ENCODE results near the gene ANO3. TPM values are rescaled to one million over a fixed set of nuclear protein-coding genes. Genes with fewer than 3 reads are reported as not detected.

Gene ANO3
- total and polyA plus RNA-seq, 2 donors (not counting 3 experiments of a cell fraction or from before 2014, with no cell fraction given), result not detected

DNA sequence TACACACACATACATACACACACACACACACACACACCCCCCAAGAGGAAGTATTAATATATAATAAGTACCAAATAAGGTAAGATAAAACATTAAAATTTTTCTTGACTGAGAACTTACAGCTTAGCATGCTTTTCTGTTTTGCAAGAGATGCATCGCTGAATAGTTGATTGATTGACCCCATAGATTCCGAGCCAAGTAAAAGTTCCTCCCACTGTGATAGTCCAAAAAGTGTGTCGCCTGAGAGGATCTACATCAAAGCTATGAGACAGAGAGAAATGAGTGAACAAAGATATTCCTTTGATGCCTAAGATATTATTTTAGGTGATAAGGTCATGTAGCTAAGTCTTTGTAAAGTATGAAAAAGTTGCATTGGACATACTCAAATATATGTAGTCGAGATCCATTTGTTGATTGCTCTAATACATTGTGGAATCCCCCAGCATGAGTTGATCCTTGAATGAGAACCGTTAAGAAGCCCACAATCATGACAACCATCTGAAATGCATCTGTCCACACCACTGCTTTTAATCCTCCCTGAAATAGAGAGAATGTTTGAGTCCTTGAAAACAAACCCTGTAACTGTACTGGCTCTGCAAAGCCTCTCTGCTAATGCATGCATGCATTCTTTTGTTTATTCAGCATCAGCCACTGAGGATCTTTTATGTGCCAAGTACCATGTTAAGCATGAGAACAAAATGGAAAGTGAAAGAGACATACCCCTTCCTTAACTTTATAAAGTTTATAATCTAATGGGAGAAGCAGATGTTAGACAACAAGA, 371.7 kb downstream of the ANO3 start:
- no peaks in the 10 kb centered on the region for H3K4me1 ChIP-seq (ENCODE audit: control insufficient read depth, extremely low read depth, insufficient read depth, low read length)
- H3K9me3 ChIP-seq (replicated peaks; ENCODE audit: control insufficient read depth, insufficient read depth, low read length), result no peaks in the 10 kb centered on the region
- no peak overlapping the region for H3K9ac ChIP-seq (replicated peaks; ENCODE audit: extremely low read depth, insufficient read depth, low read length)
- no peaks in the 10 kb centered on the region for H3K36me3 ChIP-seq (ENCODE audit: control insufficient read depth in 2 of 2, extremely low read depth in 1 of 2, insufficient read depth in 2 of 2, low read length in 2 of 2)
- POLR2A ChIA-PET, result no interaction called here
- no TSS peak for BruUV-seq (replicated peaks)
- H4K20me1 ChIP-seq (replicated peaks; ENCODE audit: control insufficient read depth, extremely low read depth, insufficient read depth, low read length), result no peaks in the 10 kb centered on the region
- dilution Hi-C loops (cut with MboI; ENCODE audit: extremely low pct_ligation_motif_present, low sequenced_read_pairs) (no loop called here), intact Hi-C loops (cut with micrococcal nuclease) (no loop called here)
- H2AFZ ChIP-seq (ENCODE audit: low read depth, low read length), result no peak overlapping the region
- H3K27ac ChIP-seq (ENCODE audit: insufficient read depth, low read depth, low read length), result no peak overlapping the region
- no peak overlapping the region for H3K4me2 ChIP-seq (ENCODE audit: insufficient read depth, low read length)
- CTCF ChIA-PET, result no interaction called here
- no peaks in the 10 kb centered on the region for H3K79me2 ChIP-seq (ENCODE audit: control insufficient read depth, insufficient read depth, low read length)
- no peaks in the 10 kb centered on the region for H3K9me1 ChIP-seq (replicated peaks; ENCODE audit: control insufficient read depth, extremely low read depth, insufficient read depth, low read length)
- H3K4me3 ChIP-seq (replicated peaks in 1 of 3; ENCODE audit: insufficient read depth in 1 of 3, low read depth in 1 of 3, low read length in 3 of 3), result no peak overlapping the region
- TF ChIP-seq EZH2 (IDR thresholded peaks at IDR 0.05; ENCODE audit: borderline replicate concordance, low read depth, low read length, severe bottlenecking) (no peak), POLR2AphosphoS5 (IDR thresholded peaks at IDR 0.05; ENCODE audit: insufficient read depth, low read depth, low read length) (no peak), JUN (IDR thresholded peaks at IDR 0.05; ENCODE audit: borderline replicate concordance, insufficient read depth, insufficient read length, low read depth) (no peak), POLR2A (IDR thresholded peaks at IDR 0.05; ENCODE audit: low read depth, low read length) (no peak), MYC (IDR thresholded peaks at IDR 0.05; ENCODE audit: low read depth, low read length) (no peak), FOS (IDR thresholded peaks at IDR 0.05; ENCODE audit: borderline replicate concordance, insufficient read depth, low read length) (no peak), GATA2 (IDR thresholded peaks at IDR 0.05; ENCODE audit: insufficient read depth, insufficient read length, low read depth, low read length) (no peak)
- TF ChIP-seq, protein P1, sequence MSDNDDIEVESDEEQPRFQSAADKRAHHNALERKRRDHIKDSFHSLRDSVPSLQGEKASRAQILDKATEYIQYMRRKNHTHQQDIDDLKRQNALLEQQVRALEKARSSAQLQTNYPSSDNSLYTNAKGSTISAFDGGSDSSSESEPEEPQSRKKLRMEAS (IDR thresholded peaks at IDR 0.05; ENCODE audit: insufficient read depth, insufficient read length), result no peak
- TF ChIP-seq, protein P2, sequence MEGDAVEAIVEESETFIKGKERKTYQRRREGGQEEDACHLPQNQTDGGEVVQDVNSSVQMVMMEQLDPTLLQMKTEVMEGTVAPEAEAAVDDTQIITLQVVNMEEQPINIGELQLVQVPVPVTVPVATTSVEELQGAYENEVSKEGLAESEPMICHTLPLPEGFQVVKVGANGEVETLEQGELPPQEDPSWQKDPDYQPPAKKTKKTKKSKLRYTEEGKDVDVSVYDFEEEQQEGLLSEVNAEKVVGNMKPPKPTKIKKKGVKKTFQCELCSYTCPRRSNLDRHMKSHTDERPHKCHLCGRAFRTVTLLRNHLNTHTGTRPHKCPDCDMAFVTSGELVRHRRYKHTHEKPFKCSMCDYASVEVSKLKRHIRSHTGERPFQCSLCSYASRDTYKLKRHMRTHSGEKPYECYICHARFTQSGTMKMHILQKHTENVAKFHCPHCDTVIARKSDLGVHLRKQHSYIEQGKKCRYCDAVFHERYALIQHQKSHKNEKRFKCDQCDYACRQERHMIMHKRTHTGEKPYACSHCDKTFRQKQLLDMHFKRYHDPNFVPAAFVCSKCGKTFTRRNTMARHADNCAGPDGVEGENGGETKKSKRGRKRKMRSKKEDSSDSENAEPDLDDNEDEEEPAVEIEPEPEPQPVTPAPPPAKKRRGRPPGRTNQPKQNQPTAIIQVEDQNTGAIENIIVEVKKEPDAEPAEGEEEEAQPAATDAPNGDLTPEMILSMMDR (IDR thresholded peaks at IDR 0.05; ENCODE audit: extremely low read depth in 1 of 2, insufficient read depth in 1 of 2, low read depth in 1 of 2, low read length in 2 of 2), result no peak
- FAIRE-seq, result no peak
- H3K27me3 ChIP-seq (ENCODE audit: control insufficient read depth in 2 of 2, insufficient read depth in 2 of 2, low read length in 2 of 2), result no peaks in the 10 kb centered on the region
- DNase-seq (ENCODE audit: low read depth, low spot score), result no peak

All from endothelial cell of umbilical vein (primary cell).